ENCODE data around the gene DIPK2A. TPM values are rescaled to one million over a fixed set of nuclear protein-coding genes. Genes with fewer than 3 reads are reported as not detected.

Gene DIPK2A
- total and polyA plus RNA-seq, 2 of the 4 experiments (the other 2 are of a cell fraction), result 9.3 to 14.0 TPM

GRCh38 chr3:143991713-143992112 is 20.1 kb downstream of the DIPK2A start:
- dilution Hi-C loops (cut with HindIII; ENCODE audit: low sequenced_read_pairs, unreplicated experiment) (no loop called here), intact Hi-C loops (cut with micrococcal nuclease) (no loop called here), in situ Hi-C loops (cut with MboI; ENCODE audit: low sequenced_read_pairs) (no loop called here)
- Histone ChIP-seq H3K9me1 (ENCODE audit: insufficient read depth, low read length) (peaks cover 3% of the 10 kb centered on the region; the same call in 1 of the 2 replicates), H3K27me3 (ENCODE audit: control insufficient read depth, insufficient read depth, low read length) (no peaks in the 10 kb centered on the region), H3K4me2 (ENCODE audit: low read depth, low read length) (no peak overlapping the region), H2BK20ac (ENCODE audit: low read depth, low read length) (no peak overlapping the region), H3K79me1 (ENCODE audit: low read depth in 1 of 2, low read length in 2 of 2) (peaks cover 3 to 4% of the 10 kb centered on the region in 2 experiments; a peak in 3 of 4 replicates), H4K5ac (ENCODE audit: low read depth, low read length) (no peak overlapping the region), H3K18ac (ENCODE audit: low read depth, low read length) (no peak overlapping the region), H2BK120ac (ENCODE audit: low read depth, low read length) (no peak overlapping the region), H2AFZ (replicated peaks; ENCODE audit: low read length, poor library complexity) (no peak overlapping the region), H3K14ac (replicated peaks; ENCODE audit: low read depth, low read length) (no peak overlapping the region), H2BK5ac (ENCODE audit: low read depth, low read length, poor library complexity, severe bottlenecking) (no peak overlapping the region), H4K20me1 (ENCODE audit: insufficient read depth, low read length) (no peaks in the 10 kb centered on the region), H3K9ac (ENCODE audit: low read depth, low read length) (no peak overlapping the region), H3K27ac (ENCODE audit: insufficient read depth, low read length) (no peak overlapping the region), H3K9me3 (ENCODE audit: control insufficient read depth, insufficient read depth, low read length) (no peaks in the 10 kb centered on the region), H3K36me3 (ENCODE audit: control insufficient read depth, insufficient read depth, low read length) (peaks cover 3% of the 10 kb centered on the region; the same call in 1 of the 2 replicates), H3K56ac (ENCODE audit: extremely low read depth, insufficient read depth, low read length) (no peak overlapping the region), H3K4me3 (ENCODE audit: insufficient read depth, low read depth, low read length) (no peak overlapping the region), H3K4ac (ENCODE audit: low read depth, low read length) (no peak overlapping the region), H2AK5ac (ENCODE audit: low read depth, low read length) (no peak overlapping the region), H2BK15ac (ENCODE audit: low read depth, low read length) (no peak overlapping the region), H4K91ac (ENCODE audit: insufficient read depth, low read depth, low read length) (no peak overlapping the region), H4K8ac (ENCODE audit: low read depth in 2 of 2, low read length in 2 of 2) (no peak overlapping the region), H3K23ac (ENCODE audit: low read depth, low read length) (no peak overlapping the region), H3K4me1 (ENCODE audit: control insufficient read depth, insufficient read depth, low read length) (no peaks in the 10 kb centered on the region), H2AK9ac (replicated peaks; ENCODE audit: low read depth, low read length, poor library complexity) (no peak overlapping the region)
- ChIA-PET CTCF (interaction anchor here (0.6 kb wide), 1 partner anchor 16 kb away, joined by 3 read pairs; no protein-coding TSS in a partner anchor), POLR2A (ENCODE audit: unreplicated experiment) (no interaction called here)
- BruUV-seq (replicated peaks), result no TSS peak
- ATAC-seq (ENCODE audit: low read depth) (no peak), DNase-seq (no peak)
- WGBS, 2 experiments (ENCODE audit: extremely low coverage in 2 of 2, insufficient read length in 1 of 2), result no CpG with 5 or more reads among the region's 1 CpG
- TF ChIP-seq MAZ (IDR thresholded peaks at IDR 0.05; ENCODE audit: borderline replicate concordance, low read depth, low read length) (no peak), NFE2L2 (IDR thresholded peaks at IDR 0.05; ENCODE audit: low read depth, low read length) (no peak), BHLHE40 (IDR thresholded peaks at IDR 0.05; ENCODE audit: low read depth, low read length) (no peak), RFX5 (IDR thresholded peaks at IDR 0.05; ENCODE audit: low read depth, low read length) (no peak), FOS (IDR thresholded peaks at IDR 0.05; ENCODE audit: low read depth, low read length) (no peak), ELK1 (IDR thresholded peaks at IDR 0.05; ENCODE audit: borderline replicate concordance, low read depth, low read length) (no peak), CTCF (conservative IDR thresholded peaks at IDR 0.05; ENCODE audit: low read depth, low read length) (no peak), POLR2A (IDR thresholded peaks at IDR 0.05; ENCODE audit: low read depth, low read length) (no peak), CHD1 (IDR thresholded peaks at IDR 0.05; ENCODE audit: low read depth, low read length) (no peak)

Measured in IMR-90 (cell line).